IPS DF 4.7 (cell line): ENCODE measurements around the gene CEP85.

ENCODE experiments used
- DNase-seq: peaks from one replicate; pipeline ENCODE4 v3.0.0-alpha.2; 2013; ENCODE audit warnings: low spot score; ENCODE audit errors: extremely low read depth

The CEP85 gene, protein sequence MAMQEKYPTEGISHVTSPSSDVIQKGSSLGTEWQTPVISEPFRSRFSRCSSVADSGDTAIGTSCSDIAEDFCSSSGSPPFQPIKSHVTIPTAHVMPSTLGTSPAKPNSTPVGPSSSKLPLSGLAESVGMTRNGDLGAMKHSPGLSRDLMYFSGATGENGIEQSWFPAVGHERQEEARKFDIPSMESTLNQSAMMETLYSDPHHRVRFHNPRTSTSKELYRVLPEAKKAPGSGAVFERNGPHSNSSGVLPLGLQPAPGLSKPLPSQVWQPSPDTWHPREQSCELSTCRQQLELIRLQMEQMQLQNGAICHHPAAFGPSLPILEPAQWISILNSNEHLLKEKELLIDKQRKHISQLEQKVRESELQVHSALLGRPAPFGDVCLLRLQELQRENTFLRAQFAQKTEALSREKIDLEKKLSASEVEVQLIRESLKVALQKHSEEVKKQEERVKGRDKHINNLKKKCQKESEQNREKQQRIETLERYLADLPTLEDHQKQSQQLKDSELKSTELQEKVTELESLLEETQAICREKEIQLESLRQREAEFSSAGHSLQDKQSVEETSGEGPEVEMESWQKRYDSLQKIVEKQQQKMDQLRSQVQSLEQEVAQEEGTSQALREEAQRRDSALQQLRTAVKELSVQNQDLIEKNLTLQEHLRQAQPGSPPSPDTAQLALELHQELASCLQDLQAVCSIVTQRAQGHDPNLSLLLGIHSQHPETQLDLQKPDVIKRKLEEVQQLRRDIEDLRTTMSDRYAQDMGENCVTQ

DNA sequence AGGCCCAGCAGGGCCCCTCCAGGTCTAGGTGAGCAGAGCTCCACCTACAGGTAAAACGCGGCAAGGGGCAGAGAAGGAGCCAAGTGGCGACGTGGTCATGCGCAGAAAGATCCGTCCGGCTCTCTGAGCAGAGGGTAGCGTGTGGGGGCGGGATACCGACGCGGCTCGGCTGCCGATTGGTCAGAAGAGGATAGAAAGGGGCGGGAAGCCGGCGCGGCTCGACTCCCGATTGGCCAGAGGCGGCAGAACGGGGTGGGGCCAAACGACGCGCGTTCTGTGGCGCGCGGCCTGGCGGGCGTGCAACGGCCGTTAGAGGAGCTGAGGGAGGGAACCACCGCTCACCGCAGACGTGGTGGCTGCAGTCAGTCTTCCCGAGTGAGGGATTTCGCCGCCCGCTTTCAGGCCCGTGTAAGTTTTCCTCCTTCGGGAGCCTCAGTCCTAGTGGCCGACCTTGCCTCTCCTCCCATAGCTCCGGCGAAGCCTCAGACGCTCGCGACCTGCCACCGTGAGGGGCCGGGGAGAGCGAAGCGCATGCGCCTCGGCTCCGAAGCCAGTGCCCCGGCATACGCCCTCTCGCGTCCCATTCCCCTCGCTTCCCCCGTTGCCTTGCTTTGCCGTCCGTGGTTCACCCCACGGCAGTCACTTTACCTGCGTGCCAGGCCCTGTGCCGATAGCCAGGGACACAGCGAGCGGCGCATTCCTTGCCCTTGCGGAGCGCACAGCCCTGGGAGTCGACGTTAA lies at the start of gene CEP85:
CEP85 (plus strand) TSS at position 298 of the 741 bp plus-strand sequence. CDS start 5,584 bp downstream, outside the sequence.
- peak; percentile 95 for DNase-seq

DNA sequence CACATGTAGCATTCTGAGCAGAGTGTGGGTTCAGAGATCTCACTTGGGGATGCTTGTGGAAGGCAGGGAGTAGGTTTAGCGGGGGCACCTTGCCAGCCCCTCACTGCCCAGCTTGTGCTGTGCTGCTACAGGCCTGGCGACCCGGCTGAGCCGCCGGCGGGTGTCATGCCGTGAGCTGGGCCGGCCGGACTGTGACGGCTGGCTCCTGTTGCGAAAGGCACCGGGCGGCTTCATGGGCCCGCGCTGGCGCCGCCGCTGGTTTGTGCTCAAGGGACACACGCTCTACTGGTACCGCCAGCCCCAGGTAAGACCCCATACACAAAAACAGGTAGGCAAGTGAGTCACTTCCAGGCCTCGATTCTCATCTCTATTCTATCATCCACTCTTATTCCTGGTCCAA lies 49.1 kb upstream of the CEP85 start:
- DNase-seq = no peak

DNA sequence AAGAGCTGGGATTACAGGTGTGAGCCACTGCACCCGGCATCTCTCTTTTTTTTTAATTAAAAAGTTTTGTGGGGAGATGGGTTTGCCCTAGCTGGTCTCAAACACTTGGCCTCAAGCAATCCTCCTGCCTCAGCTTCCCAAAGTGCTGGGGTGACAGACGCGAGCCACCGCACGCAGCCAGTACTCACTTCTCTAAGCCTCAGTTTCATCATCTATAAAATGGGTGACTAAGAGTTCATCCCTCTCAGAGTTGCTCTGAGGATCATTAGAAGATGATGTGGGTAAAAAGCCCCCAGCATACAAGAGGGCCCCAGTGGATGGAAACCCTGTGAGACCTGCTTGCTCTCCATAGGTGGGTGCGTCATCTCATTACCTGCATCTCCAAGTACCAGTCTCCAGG lies 46.1 kb upstream of the CEP85 start:
- no peak for DNase-seq

DNA sequence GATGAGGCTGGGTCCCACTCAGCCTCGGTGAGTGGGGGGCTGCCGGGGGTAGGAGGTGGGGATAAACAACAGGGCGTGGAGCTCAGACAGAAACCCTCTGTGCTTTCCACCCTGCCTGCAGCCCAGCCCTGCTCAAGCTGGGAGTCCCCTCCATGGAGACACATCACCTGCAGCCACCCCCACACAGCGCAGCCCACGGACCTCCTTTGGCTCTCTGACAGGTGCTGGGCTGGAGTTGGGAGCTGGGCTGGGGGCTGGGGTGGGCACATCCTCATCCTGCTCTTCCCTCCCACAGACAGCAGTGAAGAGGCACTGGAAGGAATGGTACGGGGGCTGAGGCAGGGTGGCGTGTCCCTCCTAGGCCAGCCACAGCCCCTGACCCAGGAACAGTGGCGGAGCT lies 45.5 kb upstream of the CEP85 start:
- DNase-seq = no peak

DNA sequence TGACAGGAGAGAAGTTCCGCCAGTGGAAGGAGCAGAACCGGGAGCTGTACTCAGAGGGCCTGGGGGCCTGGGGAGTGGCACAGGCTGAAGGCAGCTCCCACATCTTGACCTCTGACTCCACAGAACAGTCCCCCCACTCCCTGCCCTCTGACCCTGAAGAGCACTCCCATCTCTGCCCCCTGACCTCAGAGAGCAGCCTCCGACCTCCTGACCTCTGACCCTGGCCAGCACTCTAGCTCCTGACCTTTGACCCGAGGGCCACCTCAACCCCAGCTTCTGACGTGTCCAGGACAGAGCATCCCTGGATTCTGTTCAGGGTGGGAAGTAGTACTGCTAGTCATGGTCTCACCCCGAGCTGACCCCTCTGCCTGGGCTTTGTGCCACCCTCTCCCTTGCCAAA lies 44.7 kb upstream of the CEP85 start:
- DNase-seq = no peak

DNA sequence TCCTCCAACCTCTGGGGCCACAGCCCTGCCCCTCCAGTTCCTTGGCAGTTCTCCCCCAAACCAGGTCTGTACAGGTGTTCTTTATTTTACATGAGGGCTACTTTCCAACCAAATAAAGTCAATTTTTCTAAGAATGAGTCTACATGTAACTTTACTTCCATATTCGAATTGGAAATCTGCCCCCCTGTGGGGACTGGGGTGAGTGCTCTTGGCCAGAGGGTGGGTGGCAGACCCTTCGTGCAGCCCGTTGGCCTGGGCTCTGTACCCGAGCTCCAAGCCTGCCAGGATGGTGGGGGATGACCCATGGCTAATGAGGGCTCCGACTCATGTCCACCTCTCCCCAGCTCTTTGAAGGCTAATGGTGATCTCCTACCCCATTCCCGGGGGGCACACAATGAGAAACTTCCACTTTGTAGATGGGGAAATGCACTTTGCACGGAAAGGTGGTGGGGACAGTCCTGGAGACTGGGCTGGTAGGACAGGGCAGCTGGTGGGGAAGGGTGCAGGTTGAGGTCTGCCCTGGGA lies 44.2 kb upstream of the CEP85 start:
- DNase-seq = no peak

DNA sequence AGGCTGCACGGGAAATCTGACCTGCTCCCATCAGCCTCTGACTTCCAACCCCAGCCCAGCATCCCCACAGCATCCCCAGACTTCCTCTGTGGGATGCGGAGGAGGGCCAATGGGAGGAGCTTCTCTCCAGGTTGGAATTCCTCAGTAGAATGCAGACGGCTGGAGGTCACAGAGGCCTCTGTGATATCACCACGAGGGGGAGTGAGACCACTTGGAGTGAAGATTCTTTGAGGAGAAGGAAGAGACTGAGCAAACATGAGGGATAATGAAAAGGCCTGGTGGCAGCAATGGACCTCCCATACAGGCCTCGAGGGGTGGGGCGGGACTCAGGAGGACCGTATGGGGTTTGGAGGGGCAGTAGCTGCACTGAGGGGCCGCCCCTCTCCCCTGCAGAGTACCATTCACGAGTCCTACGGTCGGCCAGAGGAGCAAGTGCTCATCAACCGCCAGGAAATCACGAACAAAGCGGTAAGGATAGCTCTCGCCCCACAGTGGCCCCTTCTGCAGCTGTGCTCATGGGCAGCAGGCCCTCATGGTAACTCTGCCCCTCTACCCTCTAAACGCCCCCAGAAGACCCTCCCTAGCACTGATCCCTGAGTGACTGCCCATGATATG lies 43.5 kb upstream of the CEP85 start, which contains the start of gene CATSPER4:
CATSPER4 (plus strand) TSS at position 230 of the 615 bp plus-strand sequence; CDS start at position 256, 26 bp downstream.
- peak; percentile 87 for DNase-seq

DNA sequence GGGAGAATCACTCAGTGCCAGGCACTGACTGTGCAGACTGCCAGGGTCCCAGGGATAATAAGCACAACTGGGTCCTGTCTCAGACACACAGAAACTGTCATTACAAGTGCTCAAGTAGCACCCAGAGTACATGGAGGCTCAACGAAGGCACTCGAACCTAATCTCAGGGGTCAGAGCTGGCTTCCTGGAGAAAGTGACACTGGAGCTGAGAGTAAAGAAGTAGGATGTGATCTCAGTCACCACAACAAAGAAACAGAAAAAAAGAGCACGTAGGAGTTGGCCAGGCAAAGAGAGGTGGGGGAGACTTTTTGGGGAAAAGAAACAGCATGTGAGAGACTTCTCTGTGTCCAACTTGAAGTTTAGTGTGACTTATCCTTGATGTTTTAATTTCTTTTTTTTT lies 42.3 kb upstream of the CEP85 start:
- no peak for DNase-seq

DNA sequence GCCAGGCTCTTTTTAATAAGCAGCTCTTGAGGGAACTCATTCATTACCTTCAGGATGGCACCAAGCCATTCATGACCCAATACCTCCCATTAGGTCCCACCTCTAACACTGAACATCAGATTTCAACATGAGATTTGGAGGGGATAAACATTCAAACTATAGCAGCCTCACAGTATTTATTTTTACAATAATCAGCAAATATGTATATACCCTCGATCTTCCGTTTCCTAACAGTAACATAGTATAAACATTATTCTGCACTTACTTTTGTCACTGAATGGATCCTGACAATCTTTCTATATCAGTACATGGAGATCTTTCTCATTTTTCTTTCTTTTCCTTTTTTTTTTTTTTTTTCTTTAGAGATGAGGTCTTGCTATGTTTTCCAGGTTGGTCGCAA lies 38.2 kb upstream of the CEP85 start:
- no peak for DNase-seq

DNA sequence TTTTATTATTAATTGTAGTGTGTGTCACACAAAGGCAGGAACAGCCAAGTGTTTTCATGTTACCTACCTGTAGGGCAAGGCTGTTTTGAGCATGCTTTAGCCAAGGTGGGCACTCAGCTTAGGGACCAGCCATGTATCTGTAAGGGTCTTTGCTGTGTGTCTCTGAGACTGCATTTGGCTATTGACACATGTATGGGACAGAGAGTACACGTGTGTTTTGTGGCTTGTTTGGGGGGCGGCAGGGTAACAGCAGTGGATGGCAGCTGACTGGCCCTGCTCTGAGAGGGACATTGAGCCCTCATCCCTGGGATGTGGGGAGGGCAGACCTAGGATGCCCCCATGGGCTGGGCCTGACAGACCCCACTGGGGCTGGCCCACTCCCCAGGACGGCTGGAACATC lies 36.7 kb upstream of the CEP85 start:
- DNase-seq = no peak

DNA sequence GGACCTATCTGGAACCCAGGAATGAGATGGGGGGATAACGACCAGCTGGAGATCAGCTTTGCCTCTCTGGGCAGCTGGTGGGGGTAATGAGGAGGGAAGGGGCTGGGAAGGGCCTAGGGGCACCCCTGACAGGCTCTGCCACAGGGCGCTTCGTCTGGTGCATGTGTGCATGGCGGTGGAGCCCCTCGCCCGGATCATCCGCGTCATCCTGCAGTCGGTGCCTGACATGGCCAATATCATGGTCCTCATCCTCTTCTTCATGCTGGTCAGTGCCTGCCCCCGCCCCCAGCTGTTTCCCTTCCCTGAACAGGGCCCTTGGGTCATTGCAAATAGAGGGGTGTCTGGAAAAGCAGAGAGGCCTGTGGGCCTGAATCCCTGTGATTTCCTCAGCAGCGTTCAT lies 36.2 kb upstream of the CEP85 start:
- no peak for DNase-seq

DNA sequence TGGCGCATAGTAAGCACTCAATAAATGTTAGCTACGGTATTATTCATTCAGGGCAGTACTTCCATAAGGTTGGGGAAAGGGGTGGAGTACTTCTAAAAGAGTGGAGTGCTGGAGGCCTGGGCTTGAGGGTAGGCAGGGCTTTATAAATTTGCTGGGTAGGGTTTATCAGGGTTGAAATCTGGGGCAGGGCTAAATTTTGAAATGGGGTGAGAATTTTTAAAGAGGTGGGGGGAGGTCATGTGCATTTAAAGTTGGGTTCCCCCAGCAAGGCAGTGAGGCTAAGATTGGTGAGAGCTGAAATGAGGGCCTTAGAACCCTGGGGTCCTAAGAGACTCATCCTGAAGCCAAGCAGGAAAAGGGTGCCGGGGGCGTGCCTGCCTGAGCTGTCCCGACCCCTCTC lies 33.6 kb upstream of the CEP85 start:
- no peak for DNase-seq

DNA sequence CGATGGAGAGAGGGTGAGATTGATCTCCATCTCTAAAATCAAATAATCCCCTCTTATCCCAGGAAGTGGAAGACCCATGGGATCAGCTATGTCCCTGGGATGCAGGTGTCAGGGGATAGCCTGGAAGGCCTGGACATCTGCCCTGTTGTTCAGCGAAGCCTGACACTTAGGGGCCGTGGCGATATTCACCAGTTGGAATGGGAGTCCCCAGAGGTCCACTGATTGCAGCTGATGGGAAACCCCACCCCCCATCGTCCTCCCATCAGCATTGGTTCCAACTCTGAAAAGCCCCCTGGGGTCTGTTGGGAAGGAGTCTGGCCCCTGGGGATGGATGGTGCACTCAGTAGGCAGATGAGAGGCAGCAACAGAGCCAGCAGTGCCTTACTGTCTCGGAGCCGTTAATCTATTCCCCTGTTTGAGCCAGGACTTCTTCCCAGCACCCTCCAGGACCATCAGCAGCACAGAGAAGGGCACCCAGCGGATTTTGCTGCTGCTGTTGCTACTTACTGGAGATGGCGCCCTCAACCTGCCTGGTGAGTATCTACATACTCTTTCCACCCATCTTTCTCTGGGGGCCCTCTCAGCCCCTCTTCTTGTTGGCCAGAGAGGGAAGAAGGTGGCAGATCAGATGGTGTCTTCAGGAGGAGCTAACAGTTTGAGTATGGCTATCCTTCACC lies 30.2 kb upstream of the CEP85 start:
- DNase-seq = no peak

DNA sequence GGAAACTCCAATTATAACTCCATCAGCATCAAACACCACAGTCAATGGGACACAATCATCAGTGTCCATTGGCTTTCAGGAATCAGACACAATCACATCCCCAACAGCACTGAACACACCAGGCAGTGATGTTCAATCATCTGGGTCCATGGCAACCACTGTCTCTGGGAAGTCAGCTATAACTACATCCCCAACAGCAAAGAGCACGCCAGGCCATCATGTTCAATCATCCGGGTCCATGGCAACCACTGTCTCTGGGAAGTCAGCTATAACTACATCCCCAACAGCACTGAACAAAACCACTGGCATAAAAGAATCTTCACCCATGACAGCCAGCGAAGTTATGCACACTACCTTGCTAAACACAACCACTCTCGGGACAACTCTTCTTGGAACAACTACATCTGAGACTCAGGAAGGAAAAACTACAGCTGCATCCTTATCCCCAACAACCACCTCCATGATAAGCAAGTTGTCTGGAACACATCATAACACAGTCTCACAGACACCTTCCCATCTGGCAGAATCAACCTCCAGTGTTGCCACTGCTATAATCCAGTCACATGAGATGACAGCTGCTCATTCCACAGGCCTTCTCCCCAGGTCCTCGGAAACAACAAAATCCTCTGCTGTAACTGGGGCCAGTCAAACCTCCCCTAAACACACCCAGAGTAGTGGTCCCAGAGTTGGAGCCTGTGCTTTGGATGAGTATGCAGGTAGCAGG lies 23.7 kb upstream of the CEP85 start:
- DNase-seq = no peak

DNA sequence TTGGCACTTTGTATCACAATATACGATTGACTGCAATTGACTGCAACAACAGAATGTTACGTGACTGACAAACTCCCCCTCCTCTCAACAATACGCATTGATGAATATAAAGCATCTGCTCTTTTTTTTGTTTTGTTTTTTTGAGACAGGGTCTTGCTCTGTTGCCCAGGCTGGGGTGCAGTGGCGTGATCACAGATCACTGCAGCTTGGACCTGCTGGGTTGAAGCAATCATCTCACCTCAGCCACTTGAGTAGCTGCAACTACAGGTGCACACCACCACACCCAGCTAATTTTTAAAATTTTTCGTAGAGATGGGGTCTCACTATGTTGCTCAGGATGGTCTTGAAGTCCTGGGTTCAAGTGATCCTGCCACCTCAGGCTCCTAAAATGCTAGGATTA lies 21.3 kb upstream of the CEP85 start:
- DNase-seq = no peak

DNA sequence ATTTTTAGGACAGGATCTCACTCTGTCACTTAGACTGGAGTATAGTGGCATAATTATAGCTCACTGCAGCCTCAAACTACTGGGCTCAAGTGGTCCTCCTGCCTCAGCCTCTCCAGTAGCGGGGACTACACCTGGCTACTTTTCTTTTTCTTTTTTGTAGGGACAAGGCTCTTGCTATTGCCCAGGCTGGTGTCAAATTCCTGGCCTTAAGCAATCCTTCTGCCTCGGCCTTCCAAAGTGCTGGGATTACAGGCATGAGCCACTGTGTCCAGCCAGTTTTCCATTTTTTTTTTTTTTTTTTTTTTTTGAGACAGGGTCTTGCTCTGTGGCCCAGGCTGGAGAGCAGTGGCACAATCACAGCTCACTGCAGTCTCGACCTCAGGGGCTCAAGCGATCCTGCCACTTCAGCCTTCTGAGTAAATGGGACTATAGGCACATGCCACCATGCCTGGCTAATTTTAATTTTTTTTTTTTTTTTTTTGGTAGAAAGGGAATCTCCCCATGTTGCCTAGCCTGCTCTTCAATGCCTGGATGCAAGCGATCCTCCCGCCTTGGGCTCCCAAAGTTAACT lies 20.6 kb upstream of the CEP85 start:
- no peak for DNase-seq

DNA sequence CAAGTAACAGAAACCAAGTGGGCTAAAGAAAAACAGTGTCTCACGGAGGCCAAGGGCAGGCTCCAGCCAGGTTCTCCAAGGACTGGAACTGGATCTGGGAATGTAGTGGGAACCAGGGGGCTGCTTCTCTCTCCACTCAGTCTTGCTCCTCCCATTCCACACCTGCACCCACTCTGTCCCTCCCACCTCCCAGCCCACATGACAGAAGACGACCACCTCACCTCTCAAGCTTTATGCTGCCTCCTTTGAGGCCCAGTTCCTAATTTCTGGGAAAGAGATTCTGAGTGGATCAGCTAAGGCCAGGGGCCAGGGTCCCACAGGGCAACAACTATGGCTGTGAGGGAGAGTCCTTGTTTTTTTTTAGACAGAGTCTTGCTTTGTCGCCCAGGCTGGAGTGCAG lies 18.8 kb upstream of the CEP85 start:
- DNase-seq = no peak

DNA sequence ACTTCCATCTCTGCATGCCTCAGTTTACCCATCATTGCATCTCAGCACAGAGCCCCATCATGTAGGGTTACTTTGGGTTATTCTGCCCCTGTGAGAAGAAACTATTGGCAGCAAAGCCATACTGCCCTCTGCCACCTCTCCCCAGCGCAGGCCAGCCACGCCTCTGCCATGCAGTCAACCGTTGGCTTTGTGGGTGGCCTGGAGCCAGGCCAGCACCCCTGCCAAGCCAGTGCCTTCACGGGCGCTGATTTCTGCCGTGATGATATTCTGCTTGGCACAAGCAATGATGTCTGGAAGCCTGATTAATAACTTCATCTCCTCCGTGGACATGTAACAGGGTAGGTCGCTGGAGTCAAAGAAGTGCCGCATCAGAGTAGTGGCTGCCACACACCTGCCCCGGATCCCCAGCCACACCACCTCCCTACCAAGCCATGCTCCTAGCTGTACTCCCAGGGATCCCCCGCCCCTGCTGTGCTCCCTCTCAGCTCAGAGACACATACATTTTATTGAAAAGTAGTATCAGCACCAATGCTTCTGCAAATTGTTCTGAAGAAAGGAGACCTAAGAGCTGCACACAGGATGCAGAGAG lies 15.0 kb upstream of the CEP85 start:
- no peak for DNase-seq

DNA sequence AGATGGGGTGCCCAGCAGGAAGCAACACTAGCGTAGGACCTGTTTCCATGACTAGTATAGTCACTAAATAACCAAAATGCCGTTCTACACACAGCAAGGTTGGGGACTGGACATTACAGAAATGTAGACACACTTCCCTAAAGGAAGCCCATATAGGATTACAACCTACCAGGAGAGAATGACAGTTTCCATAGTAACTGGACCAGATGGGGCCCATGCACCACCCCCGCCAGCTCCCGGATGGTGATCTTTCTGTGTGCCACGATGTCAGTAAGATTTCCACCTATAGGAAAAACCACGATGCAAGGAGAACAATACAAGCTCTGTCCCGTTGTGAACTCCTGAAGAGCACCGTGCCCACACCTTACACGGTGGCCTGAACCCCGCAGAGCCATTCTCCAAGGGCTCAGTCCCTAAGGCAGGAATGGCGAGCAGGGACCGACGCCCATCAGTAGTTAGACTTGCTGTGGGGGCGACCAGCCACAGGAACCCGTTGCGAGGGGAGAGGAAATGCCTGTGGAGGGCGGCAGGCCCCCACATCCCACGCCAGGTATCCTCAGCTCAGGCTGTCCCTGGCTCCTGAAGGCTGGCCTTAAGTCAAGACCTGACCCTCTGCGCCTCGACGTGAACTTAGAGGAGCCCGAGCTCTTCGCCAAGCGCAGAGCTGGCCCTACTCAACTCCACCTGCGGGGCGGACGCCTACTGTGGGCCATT lies 13.6 kb upstream of the CEP85 start:
- no peak for DNase-seq
